Liver (tissue), 3 donors: ENCODE data around the gene BRSK2.

ENCODE experiments used
- CTCF ChIP-seq: fragments of 150-350 bp; IDR thresholded peaks from 2 replicates; pipeline ENCODE4 v1.5.1; 2017; ENCODE audit warnings: improper control_type of control experiment, low read depth, low read length; ENCODE audit not compliant: missing input control
- RAD21 ChIP-seq, 2 donors: IDR thresholded peaks; 2 replicates each; pipeline ENCODE4 v1.6.1; 2016; ENCODE audit warnings: antibody characterized with exemption in 2 of 2, mild to moderate bottlenecking in 2 of 2
- SP1 ChIP-seq: IDR thresholded peaks from 2 replicates; pipeline ENCODE4 v1.6.1; 2018; ENCODE audit warnings: antibody characterized with exemption, mild to moderate bottlenecking
- TAF1 ChIP-seq: conservative IDR thresholded peaks from 2 replicates; pipeline ENCODE4 v1.6.1; 2016; ENCODE audit warnings: antibody characterized with exemption, mild to moderate bottlenecking
- YY1 ChIP-seq: IDR thresholded peaks from 2 replicates; pipeline ENCODE4 v1.6.1; 2016; ENCODE audit warnings: antibody characterized with exemption, mild to moderate bottlenecking
- TF ChIP-seq, protein P1 (sequence below): IDR thresholded peaks from 2 replicates; pipeline ENCODE4 v1.6.1; 2016; ENCODE audit warnings: antibody characterized with exemption, mild to moderate bottlenecking
- donor health status: healthy.
- donor health status: healthy.

DNA sequence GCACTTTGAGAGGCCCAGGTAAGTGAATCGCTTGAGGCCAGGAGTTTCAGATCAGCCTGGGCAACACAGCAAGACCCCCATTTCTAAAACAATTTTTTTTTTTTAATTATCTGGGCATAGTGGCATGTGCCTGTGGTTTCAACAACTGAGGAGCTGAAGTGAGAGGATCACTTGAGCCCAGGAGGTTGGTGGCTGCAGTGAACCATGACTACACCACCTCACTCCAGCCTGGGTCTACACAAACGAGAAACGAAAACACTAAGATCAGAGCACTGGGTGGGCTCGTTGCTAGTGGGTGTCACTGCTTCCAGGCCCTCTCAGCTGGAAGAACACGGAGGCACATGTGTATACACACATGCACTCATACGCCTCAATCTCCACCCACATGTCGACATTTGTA lies 100.9 kb downstream of the BRSK2 start:
- TF ChIP-seq YY1 (no peak), RAD21 (IDR thresholded peaks at IDR 0.05) (no peak), CTCF (no peak), SP1 (no peak), TAF1 (no peak)
- TF ChIP-seq, protein P1, sequence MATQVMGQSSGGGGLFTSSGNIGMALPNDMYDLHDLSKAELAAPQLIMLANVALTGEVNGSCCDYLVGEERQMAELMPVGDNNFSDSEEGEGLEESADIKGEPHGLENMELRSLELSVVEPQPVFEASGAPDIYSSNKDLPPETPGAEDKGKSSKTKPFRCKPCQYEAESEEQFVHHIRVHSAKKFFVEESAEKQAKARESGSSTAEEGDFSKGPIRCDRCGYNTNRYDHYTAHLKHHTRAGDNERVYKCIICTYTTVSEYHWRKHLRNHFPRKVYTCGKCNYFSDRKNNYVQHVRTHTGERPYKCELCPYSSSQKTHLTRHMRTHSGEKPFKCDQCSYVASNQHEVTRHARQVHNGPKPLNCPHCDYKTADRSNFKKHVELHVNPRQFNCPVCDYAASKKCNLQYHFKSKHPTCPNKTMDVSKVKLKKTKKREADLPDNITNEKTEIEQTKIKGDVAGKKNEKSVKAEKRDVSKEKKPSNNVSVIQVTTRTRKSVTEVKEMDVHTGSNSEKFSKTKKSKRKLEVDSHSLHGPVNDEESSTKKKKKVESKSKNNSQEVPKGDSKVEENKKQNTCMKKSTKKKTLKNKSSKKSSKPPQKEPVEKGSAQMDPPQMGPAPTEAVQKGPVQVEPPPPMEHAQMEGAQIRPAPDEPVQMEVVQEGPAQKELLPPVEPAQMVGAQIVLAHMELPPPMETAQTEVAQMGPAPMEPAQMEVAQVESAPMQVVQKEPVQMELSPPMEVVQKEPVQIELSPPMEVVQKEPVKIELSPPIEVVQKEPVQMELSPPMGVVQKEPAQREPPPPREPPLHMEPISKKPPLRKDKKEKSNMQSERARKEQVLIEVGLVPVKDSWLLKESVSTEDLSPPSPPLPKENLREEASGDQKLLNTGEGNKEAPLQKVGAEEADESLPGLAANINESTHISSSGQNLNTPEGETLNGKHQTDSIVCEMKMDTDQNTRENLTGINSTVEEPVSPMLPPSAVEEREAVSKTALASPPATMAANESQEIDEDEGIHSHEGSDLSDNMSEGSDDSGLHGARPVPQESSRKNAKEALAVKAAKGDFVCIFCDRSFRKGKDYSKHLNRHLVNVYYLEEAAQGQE, result no peak
